H9 (cell line): Measurements from ENCODE around the gene CRMP1. TPM values are rescaled to one million over a fixed set of nuclear protein-coding genes. Genes with fewer than 3 reads are reported as not detected.

ENCODE experiments used
- DNase-seq: peaks from one replicate; pipeline ENCODE4 v3.0.0-alpha.2; 2017
- H2AFZ ChIP-seq: one replicate; pipeline ENCODE4 v1.6.1; 2013; ENCODE audit warnings: mild to moderate bottlenecking, low read length, control low read depth, moderate library complexity
- H2AK5ac ChIP-seq: 2 replicates; pipeline ENCODE4 v1.6.1; 2013; ENCODE audit warnings: low read length, control low read depth, mixed read lengths; ENCODE audit not compliant: insufficient read length
- H2BK120ac ChIP-seq: one replicate; pipeline ENCODE4 v1.6.1; 2013; ENCODE audit warnings: low read depth, mild to moderate bottlenecking, low read length, control low read depth, inconsistent platforms; ENCODE audit not compliant: poor library complexity, severe bottlenecking
- H2BK12ac ChIP-seq: 2 replicates; pipeline ENCODE4 v1.6.1; 2013; ENCODE audit warnings: low read length, control low read depth, mixed read lengths, low read depth; ENCODE audit not compliant: insufficient read length
- H2BK15ac ChIP-seq: 2 replicates; pipeline ENCODE4 v1.6.1; 2013; ENCODE audit warnings: low read depth, low read length, control low read depth
- H2BK20ac ChIP-seq: one replicate; pipeline ENCODE4 v1.6.1; 2013; ENCODE audit warnings: low read depth, mild to moderate bottlenecking, low read length, control low read depth, inconsistent platforms; ENCODE audit not compliant: poor library complexity, severe bottlenecking
- H2BK5ac ChIP-seq: 2 replicates; pipeline ENCODE4 v1.6.1; 2013; ENCODE audit warnings: low read length, control low read depth, mixed read lengths; ENCODE audit not compliant: insufficient read length
- H3K14ac ChIP-seq: 2 replicates; pipeline ENCODE4 v1.6.1; 2013; ENCODE audit warnings: low read length, control low read depth; ENCODE audit not compliant: insufficient read depth
- H3K18ac ChIP-seq: 2 replicates; pipeline ENCODE4 v1.6.1; 2013; ENCODE audit warnings: low read depth, mild to moderate bottlenecking, mixed read lengths, low read length, control low read depth; ENCODE audit not compliant: insufficient read length
- H3K23ac ChIP-seq: 2 replicates; pipeline ENCODE4 v1.6.1; 2013; ENCODE audit warnings: low read length, control low read depth, mixed read lengths, low read depth; ENCODE audit not compliant: insufficient read length
- H3K23me2 ChIP-seq: 2 replicates; pipeline ENCODE4 v1.6.1; 2013; ENCODE audit warnings: low read depth, mild to moderate bottlenecking, mixed read lengths, low read length, control low read depth; ENCODE audit not compliant: insufficient read length, poor library complexity, severe bottlenecking
- H3K27ac ChIP-seq: 2 replicates; pipeline ENCODE4 v1.5.1; 2013; ENCODE audit warnings: low read length, control low read depth, mixed read lengths, low read depth; ENCODE audit not compliant: insufficient read length
- H3K27me3 ChIP-seq: 2 replicates; pipeline ENCODE4 v1.6.1; 2013; ENCODE audit warnings: low read length, control low read depth, inconsistent platforms; ENCODE audit not compliant: insufficient read depth
- H3K4ac ChIP-seq: 2 replicates; pipeline ENCODE4 v1.6.1; 2013; ENCODE audit warnings: low read depth, mild to moderate bottlenecking, control low read depth, inconsistent platforms, low read length, moderate library complexity
- H3K4me1 ChIP-seq: 2 replicates; pipeline ENCODE4 v1.6.1; 2013; ENCODE audit warnings: low read length, control low read depth, inconsistent platforms; ENCODE audit not compliant: insufficient read depth
- H3K4me2 ChIP-seq: 2 replicates; pipeline ENCODE4 v1.6.1; 2013; ENCODE audit warnings: low read length, control low read depth, mixed read lengths; ENCODE audit not compliant: insufficient read length, insufficient read depth
- H3K56ac ChIP-seq: 2 replicates; pipeline ENCODE4 v1.6.1; 2013; ENCODE audit warnings: low read depth, mild to moderate bottlenecking, mixed read lengths, low read length, control low read depth; ENCODE audit not compliant: insufficient read length
- H3K79me1 ChIP-seq: 2 replicates; pipeline ENCODE4 v1.6.1; 2013; ENCODE audit warnings: low read depth, mild to moderate bottlenecking, moderate library complexity, low read length, control low read depth, inconsistent platforms; ENCODE audit not compliant: insufficient read depth, poor library complexity, severe bottlenecking
- H3K79me2 ChIP-seq: 2 replicates; pipeline ENCODE4 v1.6.1; 2013; ENCODE audit warnings: low read length, control low read depth, inconsistent platforms; ENCODE audit not compliant: insufficient read depth
- H3K9ac ChIP-seq: 2 replicates; pipeline ENCODE4 v1.6.1; 2013; ENCODE audit warnings: low read length, control low read depth, mixed read lengths; ENCODE audit not compliant: insufficient read length; ENCODE audit errors: extremely low read depth
- H3K9me3 ChIP-seq: one replicate; pipeline ENCODE4 v1.6.1; 2013; ENCODE audit warnings: low read depth, low read length, inconsistent platforms; ENCODE audit not compliant: control insufficient read depth
- H3T11ph ChIP-seq: one replicate; pipeline ENCODE4 v1.6.1; 2013; ENCODE audit warnings: mild to moderate bottlenecking, low read length, control low read depth, inconsistent platforms
- H4K20me1 ChIP-seq: one replicate; pipeline ENCODE4 v1.6.1; 2013; ENCODE audit not compliant: control insufficient read depth, insufficient read length, insufficient read depth
- H4K5ac ChIP-seq: 2 replicates; pipeline ENCODE4 v1.6.1; 2013; ENCODE audit warnings: low read depth, mild to moderate bottlenecking, mixed read lengths, low read length, control low read depth; ENCODE audit not compliant: insufficient read length
- H4K8ac ChIP-seq: replicated peaks from 2 replicates; pipeline ENCODE4 v1.6.1; 2013; ENCODE audit warnings: low read length, control low read depth, mixed read lengths, low read depth; ENCODE audit not compliant: insufficient read length
- H4K91ac ChIP-seq: 2 replicates; pipeline ENCODE4 v1.6.1; 2013; ENCODE audit warnings: low read depth, mild to moderate bottlenecking, moderate library complexity, mixed read lengths, low read length, control low read depth; ENCODE audit not compliant: insufficient read length
- H3K27ac Mint-ChIP-seq, 3 experiments: 2 replicates in 2 of 3; 3 replicates in 1 of 3; pipeline ENCODE4 v1.8.0; 2020 to 2021; ENCODE audit warnings: mixed read lengths in 3 of 3, mild to moderate bottlenecking in 1 of 3, moderate library complexity in 1 of 3
- H3K27me3 Mint-ChIP-seq: 2 replicates; pipeline ENCODE4 v1.8.0; 2021; ENCODE audit warnings: low read depth, mild to moderate bottlenecking, moderate library complexity, mixed read lengths
- H3K36me3 Mint-ChIP-seq, 3 experiments: 2 replicates in 2 of 3; 3 replicates in 1 of 3; pipeline ENCODE4 v1.8.0; 2020 to 2021; ENCODE audit warnings: low read depth in 3 of 3, mixed read lengths in 3 of 3; ENCODE audit not compliant: insufficient read depth in 1 of 3
- H3K4me1 Mint-ChIP-seq, 2 experiments: 2 replicates each; pipeline ENCODE4 v1.8.0; 2020; ENCODE audit warnings: mixed read lengths in 2 of 2
- H3K4me3 Mint-ChIP-seq, 2 experiments: 2 replicates in 1 of 2; 3 replicates in 1 of 2; pipeline ENCODE4 v1.8.0; 2020 to 2021; ENCODE audit warnings: mild to moderate bottlenecking in 2 of 2, mixed read lengths in 2 of 2, moderate library complexity in 1 of 2
- H3K9me3 Mint-ChIP-seq, 2 experiments: 2 replicates in 1 of 2; 3 replicates in 1 of 2; pipeline ENCODE4 v1.8.0; 2020; ENCODE audit warnings: mild to moderate bottlenecking in 2 of 2, mixed read lengths in 2 of 2, moderate library complexity in 1 of 2
- CTCF ChIP-seq: fragments of 200-600 bp; sonication (generic); conservative IDR thresholded peaks from 3 replicates; pipeline ENCODE4 v1.8.0; 2021; ENCODE audit warnings: antibody characterized with exemption, mild to moderate bottlenecking
- WGBS: extraction: QIAGEN DNeasy Blood & Tissue Kit; methylation state at CpG from one replicate; pipeline ENCODE4 v1.1.7; 2013; ENCODE audit warnings: missing lambda C conversion rate, low lambda C conversion rate, mixed read lengths; ENCODE audit not compliant: insufficient read length; ENCODE audit errors: extremely low coverage; 5-methylcytosine and 5-hydroxymethylcytosine counted together
- total RNA-seq: library from RNA; stranded (reverse); gene quantifications from 2 replicates; pipeline ENCODE4 v1.2.1, GENCODE V29; 2021

CRMP1 gene
- total RNA-seq, 1 experiment from 2014 or later: 71.6 TPM

GRCh38 chr4:5839751-5840674 lies 52.9 kb downstream of the CRMP1 start:
- Histone ChIP-seq H3K23ac (no peak overlapping the region), H2BK12ac (no peak overlapping the region), H3K9ac (no peak overlapping the region), H3K4me2 (no peak overlapping the region), H3K56ac (no peak overlapping the region), H3K79me2 (no peaks in the 10 kb centered on the region), H2AFZ (no peak overlapping the region), H2BK15ac (no peak overlapping the region), H4K8ac (no peak overlapping the region), H2AK5ac (no peak overlapping the region), H3K79me1 (no peaks in the 10 kb centered on the region), H3K27me3 (no peaks in the 10 kb centered on the region), H3K27ac (no peak overlapping the region), H4K5ac (no peak overlapping the region), H2BK20ac (no peak overlapping the region), H4K91ac (no peak overlapping the region), H3T11ph (no peak overlapping the region), H3K14ac (no peak overlapping the region), H3K4me1 (no peaks in the 10 kb centered on the region), H3K18ac (no peak overlapping the region), H4K20me1 (no peaks in the 10 kb centered on the region), H3K23me2 (no peaks in the 10 kb centered on the region), H3K4ac (no peak overlapping the region), H3K9me3 (no peaks in the 10 kb centered on the region), H2BK5ac (no peak overlapping the region), H2BK120ac (no peak overlapping the region)
- Mint-ChIP-seq H3K9me3 (no peaks in the 10 kb centered on the region), H3K36me3 (peaks cover 42 to 78% (median 65%) of the 10 kb centered on the region in 3 experiments; a peak in 6 of 7 replicates), H3K4me1 (peaks cover 2% of the 10 kb centered on the region in 2 experiments), H3K4me3 (no peak overlapping the region), H3K27me3 (no peaks in the 10 kb centered on the region), H3K27ac (no peak overlapping the region)
- no CpG with 5 or more reads among the region's 30 CpGs for WGBS
- TF ChIP-seq CTCF: no peak
- DNase-seq: no peak
